Central memory CD4-positive, alpha-beta T cell (primary cell): Measurements from ENCODE around the gene LIPC.

Source experiments
- DNase-seq: peaks from one replicate; pipeline ENCODE4 v3.0.0; 2022
- total RNA-seq, 3 experiments: gene quantifications; one replicate each; lab custom pipeline; 2026; lab: John Stamatoyannopoulos, UW

LIPC gene
- 0.04 to 0.96 (median 0.44) reads per million in 3 experiments for total RNA-seq

GRCh38 chr15:58431221-58432149 lies at the start of gene LIPC:
Gene LIPC (plus strand): TSS chr15:58431991. CDS start chr15:58432033, 42 bp downstream.
- no peak for DNase-seq

DNA sequence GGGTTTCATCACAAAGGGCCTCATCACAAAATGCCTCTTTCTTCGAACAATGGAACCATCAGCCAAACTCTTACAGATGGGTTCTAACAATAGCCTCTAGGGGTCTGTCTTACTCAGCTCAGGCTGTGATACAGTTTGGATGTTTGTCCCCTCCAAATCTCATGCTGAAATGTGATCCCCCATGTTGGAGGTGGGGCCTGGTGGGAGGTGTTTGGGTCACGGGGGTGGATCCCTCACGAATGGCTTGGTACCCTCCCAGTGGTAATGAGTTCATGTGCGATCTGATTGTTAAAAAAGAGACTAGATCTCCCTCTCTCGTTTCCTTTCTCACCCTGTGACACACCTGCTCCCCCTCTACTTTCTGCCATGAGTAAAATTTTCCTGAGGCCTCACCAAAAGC lies 47.9 kb upstream of the LIPC start:
- DNase-seq: no peak

GRCh38 chr15:58384667-58385066 lies 47.1 kb upstream of the LIPC start:
- DNase-seq: no peak

- no peak for DNase-seq
Observed at GRCh38 chr15:58386081-58386480, 45.7 kb upstream of the LIPC start.

- no peak for DNase-seq
Observed at GRCh38 chr15:58386641-58387040, 45.1 kb upstream of the LIPC start.

GRCh38 chr15:58387130-58387529 lies 44.7 kb upstream of the LIPC start:
- no peak for DNase-seq

- DNase-seq: no peak
Observed at GRCh38 chr15:58388211-58388610, 43.6 kb upstream of the LIPC start.

DNA sequence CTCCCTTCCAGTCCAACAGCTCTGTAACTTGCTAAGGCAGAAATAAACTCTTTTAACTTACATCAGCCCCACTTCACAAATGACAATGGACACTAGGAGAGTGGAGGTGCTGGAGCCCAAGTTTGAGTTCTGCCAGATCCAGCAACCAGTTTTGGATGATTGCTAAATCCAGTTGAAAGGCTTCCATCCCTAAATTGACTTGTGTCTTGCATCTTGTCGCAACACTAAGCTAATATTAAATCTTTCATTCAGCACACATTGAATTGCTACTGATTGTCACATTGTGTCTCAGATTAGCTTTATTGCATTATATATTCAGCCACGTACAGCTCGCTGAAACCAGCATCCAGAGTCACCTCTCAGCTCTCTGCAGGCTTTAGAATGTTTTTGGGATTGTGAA lies 41.7 kb upstream of the LIPC start:
- DNase-seq: no peak

DNA sequence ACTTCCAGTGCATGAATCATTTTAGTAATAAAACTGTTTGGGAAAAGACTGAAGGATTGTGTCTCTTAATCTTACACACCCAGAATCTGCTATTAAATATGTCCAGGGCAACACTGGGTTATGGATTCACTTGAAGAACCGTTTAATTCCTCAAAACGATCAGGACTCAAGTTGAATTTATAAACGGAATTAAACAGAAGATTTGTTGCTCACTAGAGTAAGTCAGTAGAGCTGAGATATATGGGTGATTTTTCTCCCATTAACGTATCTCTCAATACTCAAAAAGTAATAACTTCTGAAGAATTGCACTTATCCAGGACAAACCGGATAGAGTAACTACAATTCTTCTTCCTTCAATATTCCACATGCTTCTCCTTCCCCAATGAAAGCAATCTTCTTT lies 41.1 kb upstream of the LIPC start:
- no peak for DNase-seq

GRCh38 chr15:58391088-58391487 lies 40.7 kb upstream of the LIPC start:
- DNase-seq: no peak

- no peak for DNase-seq
Observed at GRCh38 chr15:58392141-58392540, 39.6 kb upstream of the LIPC start.

DNA sequence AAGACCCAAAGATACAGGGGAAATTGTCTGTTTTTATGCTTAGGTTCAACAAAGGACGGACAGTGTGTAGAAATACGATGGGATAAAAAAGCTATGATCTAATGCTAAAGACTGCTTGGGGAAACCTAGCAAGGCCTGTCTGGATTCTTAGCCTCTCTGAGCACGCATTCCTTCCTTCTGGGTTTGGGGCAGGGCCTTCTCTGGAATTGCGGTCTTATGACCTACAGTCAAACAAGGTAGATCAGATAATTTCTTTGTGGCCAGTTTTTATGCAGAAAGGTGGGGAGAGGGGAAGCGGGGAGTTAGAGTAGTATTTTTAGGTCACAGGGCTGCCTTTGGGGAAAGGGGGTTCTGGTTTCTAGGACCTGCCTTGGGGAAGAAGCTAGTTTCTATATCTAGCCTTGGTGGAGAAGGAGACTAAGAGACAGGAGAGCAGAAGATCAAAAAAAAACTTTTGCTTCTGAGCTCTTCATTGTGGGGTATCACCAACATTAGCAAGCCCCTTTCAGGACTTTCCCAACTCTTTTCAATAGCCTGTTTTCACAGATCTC lies 39.1 kb upstream of the LIPC start:
- no peak for DNase-seq

DNA sequence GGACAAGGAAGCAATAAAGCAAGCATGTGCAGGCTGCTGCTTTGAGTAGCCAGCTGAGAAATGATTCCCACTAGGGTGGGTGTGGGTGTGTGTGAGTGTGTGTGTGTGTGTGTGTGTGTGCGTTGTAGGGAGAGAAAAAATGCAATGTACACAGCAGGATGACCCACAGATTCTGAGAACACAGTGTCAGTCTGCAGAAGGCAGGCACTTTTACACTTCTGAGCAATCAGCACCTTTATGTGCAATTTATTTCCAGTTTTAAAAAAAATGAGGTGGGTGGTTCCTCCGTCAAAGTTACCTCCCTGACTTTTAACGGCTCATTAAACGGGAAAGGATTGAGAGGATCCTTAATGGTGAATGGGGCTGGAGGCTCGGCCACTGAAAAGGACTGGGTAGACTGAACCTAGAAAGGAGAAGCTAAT lies 38.5 kb upstream of the LIPC start:
- no peak for DNase-seq

- DNase-seq: no peak
Observed at GRCh38 chr15:58396181-58396580, 35.6 kb upstream of the LIPC start.

DNA sequence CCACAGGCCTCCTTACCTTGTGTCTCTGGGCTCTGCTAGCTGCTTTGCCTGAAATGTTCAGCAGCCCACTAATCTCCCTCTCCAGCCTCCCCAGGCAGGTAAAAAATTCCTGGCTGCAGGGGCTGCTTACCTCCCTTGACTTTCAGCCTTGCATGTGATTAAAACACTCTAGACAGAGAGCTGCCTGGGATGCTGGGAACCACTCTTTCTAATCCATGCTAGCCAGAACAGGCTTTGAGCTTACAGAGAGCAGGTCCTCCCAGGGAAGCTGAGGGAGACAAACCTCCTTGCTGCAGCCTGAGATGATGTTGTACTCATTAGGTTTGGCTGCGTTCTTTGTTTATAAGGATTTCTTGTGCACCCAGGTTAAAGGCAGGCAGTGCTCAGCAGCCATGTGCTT lies 33.7 kb upstream of the LIPC start:
- DNase-seq: no peak

- DNase-seq: no peak
Observed at GRCh38 chr15:58398643-58399042, 33.1 kb upstream of the LIPC start.

DNA sequence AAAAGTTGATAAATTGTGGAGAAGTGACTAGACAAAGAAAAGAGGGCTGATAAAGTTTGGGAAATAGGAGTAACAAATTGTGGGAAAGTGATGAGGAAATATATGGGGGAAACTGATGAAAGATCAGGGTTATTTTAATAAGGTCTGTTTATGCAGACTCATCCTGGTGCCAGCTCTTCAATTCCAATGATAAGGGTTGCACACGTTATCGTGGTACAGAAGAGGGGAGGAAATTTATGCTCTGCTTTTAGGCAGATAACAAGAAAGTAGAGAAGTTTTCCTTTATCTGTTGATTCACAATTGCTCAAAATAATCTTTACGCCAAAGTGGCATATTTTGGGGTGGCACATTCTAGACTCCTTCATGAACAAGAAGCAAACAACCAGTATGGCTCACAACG lies 32.1 kb upstream of the LIPC start:
- no peak for DNase-seq

- DNase-seq: no peak
Observed at GRCh38 chr15:58401276-58401675, 30.5 kb upstream of the LIPC start.

DNA sequence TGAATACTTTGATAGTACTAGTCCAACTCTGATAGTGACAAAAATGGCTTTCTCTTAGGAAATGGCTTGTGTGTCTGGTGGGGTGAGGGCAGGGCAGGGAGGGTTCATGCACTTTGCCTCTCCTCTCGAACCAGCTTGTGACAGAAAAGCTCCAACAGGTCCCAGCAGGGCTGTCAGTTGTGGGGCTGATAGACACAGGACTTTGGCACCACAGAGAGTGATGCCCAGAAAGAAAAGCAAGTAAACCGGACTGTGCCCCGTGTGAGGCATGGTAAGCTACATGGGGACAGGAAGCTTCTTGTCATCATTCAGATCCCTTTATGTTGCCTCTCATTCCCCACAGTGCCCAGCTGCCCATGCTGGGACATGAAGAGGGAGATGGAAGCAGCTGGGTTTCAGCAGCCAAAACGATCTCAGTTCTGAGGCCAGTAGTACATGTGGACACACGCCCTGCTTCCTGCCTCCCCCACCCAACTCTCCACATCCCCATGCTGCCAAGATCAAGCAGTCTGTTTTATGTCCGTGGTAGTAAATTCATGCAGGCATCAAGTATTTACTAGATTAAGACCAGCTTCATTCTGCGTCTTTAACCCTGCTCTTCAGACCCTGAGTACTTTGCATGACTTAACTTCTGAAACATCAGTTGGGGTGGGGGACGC lies 29.7 kb upstream of the LIPC start:
- no peak for DNase-seq

- no peak for DNase-seq
Observed at GRCh38 chr15:58403581-58403980, 28.2 kb upstream of the LIPC start.

- no peak for DNase-seq
Observed at GRCh38 chr15:58404020-58404419, 27.8 kb upstream of the LIPC start.

GRCh38 chr15:58404722-58405121 lies 27.1 kb upstream of the LIPC start:
- no peak for DNase-seq

DNA sequence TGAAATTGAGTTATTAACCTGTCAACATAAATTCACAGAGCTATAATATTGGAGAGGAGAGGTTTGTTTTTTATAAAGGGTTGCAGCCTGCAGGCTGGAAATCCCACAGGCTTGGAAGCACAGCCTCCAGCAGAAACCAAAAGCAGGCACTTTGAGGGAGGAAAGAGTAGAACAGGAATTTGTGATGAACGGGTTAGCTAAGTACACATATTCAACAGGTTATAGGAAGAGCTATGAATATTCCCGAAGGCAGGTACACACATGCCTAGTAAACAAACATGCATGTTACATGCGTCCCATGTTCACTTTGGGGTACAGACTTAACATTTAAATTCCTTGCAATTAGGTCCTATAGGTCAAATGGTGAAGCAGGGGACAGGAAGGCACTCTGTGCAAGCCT lies 25.9 kb upstream of the LIPC start:
- no peak for DNase-seq

GRCh38 chr15:58406811-58407210 lies 25.0 kb upstream of the LIPC start:
- no peak for DNase-seq
